Prostate gland (tissue), 2 donors: ENCODE results near the gene HAUS3. TPM values are rescaled to one million over a fixed set of nuclear protein-coding genes. Genes with fewer than 3 reads are reported as not detected.
"Not testable (repeated sequence)": the region's sequence is repeated elsewhere in the genome, so short reads cannot be mapped to it uniquely, and the experiment has no call there.

Experiments used
- DNase-seq: peaks from one replicate; pipeline ENCODE4 v3.0.0-alpha.2; 2019; ENCODE audit warnings: low spot score
- H3K27ac ChIP-seq, 2 donors: fragments of 200-600 bp; sonication (generic); 2 replicates each; pipeline ENCODE4 v1.5.1; 2017 to 2019
- H3K27me3 ChIP-seq: fragments of 200-600 bp; sonication (generic); replicated peaks from 2 replicates; pipeline ENCODE4 v1.5.1; 2019; ENCODE audit not compliant: insufficient read depth
- H3K36me3 ChIP-seq, 2 donors: fragments of 200-600 bp; sonication (generic); 1 replicate in 1 of 2; 2 replicates in 1 of 2; pipeline versions ENCODE4 v1.5.1 to v1.8.1; 2017 to 2019
- H3K4me1 ChIP-seq: fragments of 200-600 bp; sonication (generic); replicated peaks from 2 replicates; pipeline ENCODE4 v1.5.1; 2019
- H3K4me3 ChIP-seq, 2 donors: fragments of 200-600 bp; sonication (generic); 2 replicates each; pipeline ENCODE4 v1.5.1; 2017 to 2019
- H3K9me3 ChIP-seq: fragments of 200-600 bp; sonication (generic); 2 replicates; pipeline ENCODE4 v1.5.1; 2017
- POLR2A ChIP-seq: fragments of 450-650 bp; IDR thresholded peaks from one replicate; pipeline ENCODE4 v1.6.1; 2016; ENCODE audit warnings: antibody characterized with exemption, mild to moderate bottlenecking
- POLR2AphosphoS5 ChIP-seq: sonication (generic); formaldehyde crosslinking; IDR thresholded peaks from one replicate; pipeline ENCODE4 v1.6.1; 2017; ENCODE audit warnings: antibody characterized with exemption
- WGBS: methylation state at CpG from one replicate; pipeline ENCODE4 v1.1.5; 2018; 5-methylcytosine and 5-hydroxymethylcytosine counted together
- intact Hi-C: fragments of 100-400 bp; cut with DNase I; formaldehyde crosslinking; loops from one replicate; pipeline ENCODE4 v1.14.2; 2022
- total RNA-seq, 2 donors: library from RNA; depleted of rRNA; stranded (reverse); fragments of >200 nt; gene quantifications; one replicate each; pipeline ENCODE4 v1.1.0, GENCODE V29; 2016
- TF ChIP-seq, protein P1 (sequence below), 4 experiments: fragments of 200-600 bp in 2 of 4; fragments of 450-650 bp in 2 of 4; sonication (generic) in 2 of 4; IDR thresholded peaks; 1 replicate in 3 of 4; 2 replicates in 1 of 4; pipeline ENCODE4 v1.5.1; 2016 to 2019; ENCODE audit warnings: antibody characterized with exemption in 4 of 4, mild to moderate bottlenecking in 2 of 4, moderate library complexity in 2 of 4

The HAUS3 gene
- total RNA-seq, 2 donors from 2014 or later, result 21.1 to 24.2 TPM

DNA sequence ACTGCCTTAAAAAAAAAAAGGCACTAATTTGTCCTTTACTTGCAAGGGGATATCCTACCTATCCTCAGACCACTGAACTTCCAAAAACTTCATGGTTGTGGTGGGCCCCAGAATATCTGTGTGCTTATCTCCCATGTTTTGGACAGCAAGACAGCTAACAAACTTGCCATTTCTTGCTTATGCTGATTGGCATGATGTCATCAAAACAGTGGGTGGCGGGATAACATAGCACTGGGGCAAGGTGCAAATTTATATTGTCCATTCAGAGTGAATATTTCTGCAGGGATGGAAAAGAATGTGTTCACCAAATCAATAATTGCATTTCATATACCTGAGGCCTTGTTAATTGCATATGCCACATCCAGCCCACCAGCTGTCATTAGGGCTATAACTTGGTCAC, 23.5 kb downstream of the HAUS3 start:
- no peak for TF ChIP-seq POLR2AphosphoS5
- TF ChIP-seq, protein P1, sequence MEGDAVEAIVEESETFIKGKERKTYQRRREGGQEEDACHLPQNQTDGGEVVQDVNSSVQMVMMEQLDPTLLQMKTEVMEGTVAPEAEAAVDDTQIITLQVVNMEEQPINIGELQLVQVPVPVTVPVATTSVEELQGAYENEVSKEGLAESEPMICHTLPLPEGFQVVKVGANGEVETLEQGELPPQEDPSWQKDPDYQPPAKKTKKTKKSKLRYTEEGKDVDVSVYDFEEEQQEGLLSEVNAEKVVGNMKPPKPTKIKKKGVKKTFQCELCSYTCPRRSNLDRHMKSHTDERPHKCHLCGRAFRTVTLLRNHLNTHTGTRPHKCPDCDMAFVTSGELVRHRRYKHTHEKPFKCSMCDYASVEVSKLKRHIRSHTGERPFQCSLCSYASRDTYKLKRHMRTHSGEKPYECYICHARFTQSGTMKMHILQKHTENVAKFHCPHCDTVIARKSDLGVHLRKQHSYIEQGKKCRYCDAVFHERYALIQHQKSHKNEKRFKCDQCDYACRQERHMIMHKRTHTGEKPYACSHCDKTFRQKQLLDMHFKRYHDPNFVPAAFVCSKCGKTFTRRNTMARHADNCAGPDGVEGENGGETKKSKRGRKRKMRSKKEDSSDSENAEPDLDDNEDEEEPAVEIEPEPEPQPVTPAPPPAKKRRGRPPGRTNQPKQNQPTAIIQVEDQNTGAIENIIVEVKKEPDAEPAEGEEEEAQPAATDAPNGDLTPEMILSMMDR (IDR thresholded peaks at IDR 0.05), result no peak
- TF ChIP-seq POLR2A, result no peak

DNA sequence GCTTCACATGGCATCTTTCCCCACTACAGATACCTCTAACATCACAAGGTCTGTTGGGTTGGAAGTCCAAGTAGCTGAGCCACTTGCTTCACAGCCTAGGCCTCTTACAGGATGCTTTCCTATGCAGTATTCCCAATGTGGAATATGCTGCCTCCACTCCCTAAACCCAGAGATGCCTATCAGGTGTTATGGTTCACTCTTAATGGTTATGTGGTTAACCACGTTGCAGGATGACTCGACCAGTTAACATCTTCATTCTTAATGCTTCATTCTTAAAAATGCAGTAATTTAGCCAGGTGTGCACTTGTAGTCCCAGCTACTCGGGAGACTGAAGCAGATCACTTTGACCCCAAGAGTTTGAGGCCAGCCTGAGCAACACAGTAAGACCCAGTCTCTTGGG, 24.2 kb downstream of the HAUS3 start:
- Histone ChIP-seq H3K4me3 (no peak overlapping the region), H3K36me3 (no peaks in the 10 kb centered on the region), H3K9me3 (no peaks in the 10 kb centered on the region), H3K27me3 (no peaks in the 10 kb centered on the region), H3K4me1 (no peaks in the 10 kb centered on the region), H3K27ac (no peak overlapping the region)
- WGBS, result 40% methylated on average over 3 of the region's 3 CpGs
- DNase-seq, result no peak
- intact Hi-C loops, result loop anchor here (5.0 kb wide), 1 partner anchor 135 kb away; no protein-coding TSS in a partner anchor
- TF ChIP-seq POLR2A (no peak), POLR2AphosphoS5 (no peak)
- TF ChIP-seq, protein P1 (IDR thresholded peaks at IDR 0.05), result no peak

More for the DNA sequence above, 23.5 kb downstream of the HAUS3 start:
- 91% methylated on average over 1 of the region's 1 CpG for WGBS
- Histone ChIP-seq H3K27ac (no peak overlapping the region), H3K36me3 (no peaks in the 10 kb centered on the region), H3K4me3 (no peak overlapping the region), H3K4me1 (no peaks in the 10 kb centered on the region), H3K9me3 (no peaks in the 10 kb centered on the region), H3K27me3 (no peaks in the 10 kb centered on the region)
- DNase-seq, result no peak
- intact Hi-C loops, result loop anchor here (5.0 kb wide), 1 partner anchor 134 kb away; no protein-coding TSS in a partner anchor

DNA sequence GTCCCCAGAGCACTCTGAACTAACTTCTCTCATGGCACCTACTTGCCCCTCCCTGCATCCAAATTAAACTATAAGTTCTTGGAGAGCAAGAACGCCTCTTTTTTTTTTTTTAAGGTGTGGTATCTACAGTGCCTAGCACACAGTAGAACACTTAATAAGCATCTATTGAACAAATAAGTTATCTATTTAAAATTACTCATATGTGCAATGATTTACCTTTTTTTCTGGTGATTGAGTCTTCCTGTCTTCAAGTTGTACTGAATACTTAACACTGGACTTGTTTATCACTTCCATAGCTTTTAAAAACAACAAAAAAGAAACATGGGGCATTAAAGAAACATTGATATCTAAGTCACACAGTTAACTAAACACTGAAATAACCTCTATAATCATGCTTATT, 29.1 kb downstream of the HAUS3 start:
- intact Hi-C loops, result no loop called here
- H3K9me3 ChIP-seq, result no peaks in the 10 kb centered on the region
- TF ChIP-seq POLR2A, result no peak
- TF ChIP-seq POLR2AphosphoS5, result no peak
- TF ChIP-seq, protein P1 (IDR thresholded peaks at IDR 0.05), result no peak
- H3K36me3 ChIP-seq, result no peaks in the 10 kb centered on the region
- H3K4me1 ChIP-seq, result no peaks in the 10 kb centered on the region
- H3K27me3 ChIP-seq, result no peaks in the 10 kb centered on the region
- no peak overlapping the region for H3K4me3 ChIP-seq
- H3K27ac ChIP-seq, result no peak overlapping the region
- no peak for DNase-seq
- 71% methylated on average over 1 of the region's 1 CpG for WGBS

DNA sequence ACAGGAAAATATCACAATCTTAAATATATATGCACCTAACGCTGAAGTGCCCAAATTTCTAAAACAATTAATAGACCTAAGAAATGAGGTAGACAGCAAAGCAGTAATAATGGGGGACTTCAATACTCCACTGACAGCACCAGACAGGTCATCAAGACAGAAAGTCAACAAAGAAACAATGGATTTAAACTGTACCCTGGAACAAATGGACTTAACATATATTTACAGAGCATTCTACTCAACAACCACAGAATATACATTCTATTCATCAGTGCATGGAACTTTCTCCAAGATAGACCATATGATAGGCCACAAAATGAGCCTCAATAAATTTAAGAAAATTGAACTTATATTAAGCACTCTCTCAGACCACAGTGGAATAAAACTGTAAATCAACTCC, 39.1 kb downstream of the HAUS3 start:
- H3K27ac ChIP-seq, H3K27me3 ChIP-seq, H3K4me3 ChIP-seq, DNase-seq, H3K4me1 ChIP-seq, intact Hi-C loops, H3K36me3 ChIP-seq, H3K9me3 ChIP-seq: not testable (repeated sequence)
- WGBS, result 83% methylated on average over 1 of the region's 1 CpG

DNA sequence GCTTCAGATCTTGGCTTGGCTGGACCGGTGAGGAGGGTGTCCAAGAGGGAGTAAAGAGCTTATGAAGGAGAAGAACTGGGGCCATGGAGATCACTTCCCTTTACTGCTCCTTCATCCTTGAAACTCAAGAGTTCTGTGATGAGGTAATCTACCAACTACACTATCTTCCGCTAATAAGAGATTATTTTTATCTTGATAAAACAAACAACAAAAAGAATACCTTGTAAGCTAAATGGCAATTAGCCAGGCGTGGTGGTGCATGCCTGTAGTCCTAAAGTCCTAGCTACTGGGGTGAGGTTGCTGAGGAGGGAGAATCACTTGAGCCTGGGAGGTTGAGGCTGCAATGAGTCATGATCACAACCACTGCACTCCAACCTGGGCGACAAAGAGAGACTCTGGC, 47.4 kb downstream of the HAUS3 start:
- no peak for DNase-seq
- 81% methylated on average over 4 of the region's 4 CpGs for WGBS
- H3K4me1 ChIP-seq, result no peaks in the 10 kb centered on the region
- H3K27me3 ChIP-seq, result no peaks in the 10 kb centered on the region
- intact Hi-C loops, result no loop called here
- H3K4me3 ChIP-seq, result no peak overlapping the region
- TF ChIP-seq, protein P1 (IDR thresholded peaks at IDR 0.05), result no peak
- no peak for TF ChIP-seq POLR2AphosphoS5
- TF ChIP-seq POLR2A, result no peak
- no peak overlapping the region for H3K27ac ChIP-seq
- H3K36me3 ChIP-seq, result no peaks in the 10 kb centered on the region
- no peaks in the 10 kb centered on the region for H3K9me3 ChIP-seq
